Tongue (tissue), 2 donors: Measurements from ENCODE around the gene TNIP1. TPM values are rescaled to one million over a fixed set of nuclear protein-coding genes. Genes with fewer than 3 reads are reported as not detected.
A peak's percentile ranks its signal among the peaks of the same experiment; 100 is the strongest.

Experiments
- DNase-seq: peaks from one replicate; pipeline ENCODE4 v3.0.0-alpha.2; 2015
- total RNA-seq: library from RNA; depleted of rRNA; stranded (reverse); fragments of >200 nt; gene quantifications from one replicate; pipeline ENCODE4 v1.2.3, GENCODE V29; 2014

The TNIP1 gene
- 75.0 TPM for total RNA-seq

- peak; percentile 95 for DNase-seq
These were observed at the start of gene TNIP1 for GRCh38 chr5:151080613-151081430. Gene TNIP1, minus strand, starts transcription at chr5:151081034. Its CDS starts 15,939 bp downstream, at chr5:151065095.

- DNase-seq, result no peak
These were observed 49.5 kb upstream of the TNIP1 start for GRCh38 chr5:151130235-151130921.

GRCh38 chr5:151128817-151129216 lies 48.0 kb upstream of the TNIP1 start:
- DNase-seq, result no peak

- no peak for DNase-seq
These were observed 47.1 kb upstream of the TNIP1 start for GRCh38 chr5:151127926-151128325.

- DNase-seq, result peak; percentile 72
These were observed 45.4 kb upstream of the TNIP1 start for GRCh38 chr5:151126199-151126645.

- no peak for DNase-seq
These were observed 44.6 kb upstream of the TNIP1 start for GRCh38 chr5:151125421-151125820.

DNA sequence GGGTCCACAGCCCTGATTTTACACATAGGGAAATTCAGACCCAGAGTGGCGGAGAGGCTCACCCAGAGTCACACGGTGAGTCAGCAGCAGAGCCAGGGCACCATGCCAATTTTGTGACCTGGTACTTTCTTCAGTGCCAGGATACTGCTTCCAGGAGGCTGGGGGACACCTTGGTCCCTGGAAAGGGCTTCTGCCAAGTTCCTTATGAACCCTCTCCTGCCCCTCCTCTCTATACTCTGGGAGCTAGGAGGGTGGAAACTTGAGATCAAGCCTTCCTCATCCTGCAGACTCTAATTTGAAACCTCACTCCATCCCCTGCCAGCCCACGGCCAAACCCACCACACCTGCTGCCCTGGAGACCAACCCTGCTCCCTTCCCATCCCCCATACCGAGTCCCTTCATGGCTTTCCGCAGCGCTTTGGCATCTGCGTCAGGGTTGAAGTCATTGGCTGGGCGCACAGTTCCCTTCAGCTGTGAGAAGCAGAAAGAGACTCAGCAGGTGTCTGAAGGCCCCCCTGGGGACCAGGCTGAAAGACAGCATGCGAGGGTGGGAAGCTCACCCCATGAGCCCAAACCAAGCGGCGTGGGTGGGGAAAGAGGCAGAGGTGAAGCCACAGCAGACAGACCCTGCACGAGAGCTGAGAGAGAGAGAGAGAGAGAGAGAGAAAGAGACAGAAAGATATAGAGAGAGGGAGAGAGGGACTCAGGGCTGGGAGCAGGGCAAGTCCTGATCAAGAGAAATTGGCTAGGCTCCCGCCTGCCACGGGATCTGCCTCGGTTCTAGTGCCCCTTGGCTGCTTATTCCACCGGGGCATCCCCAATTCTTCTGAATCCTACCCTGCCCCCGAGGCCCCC lies 43.3 kb upstream of the TNIP1 start:
- peak; percentile 84 for DNase-seq

- DNase-seq, result no peak
These were observed 42.0 kb upstream of the TNIP1 start for GRCh38 chr5:151122828-151123227.

DNA sequence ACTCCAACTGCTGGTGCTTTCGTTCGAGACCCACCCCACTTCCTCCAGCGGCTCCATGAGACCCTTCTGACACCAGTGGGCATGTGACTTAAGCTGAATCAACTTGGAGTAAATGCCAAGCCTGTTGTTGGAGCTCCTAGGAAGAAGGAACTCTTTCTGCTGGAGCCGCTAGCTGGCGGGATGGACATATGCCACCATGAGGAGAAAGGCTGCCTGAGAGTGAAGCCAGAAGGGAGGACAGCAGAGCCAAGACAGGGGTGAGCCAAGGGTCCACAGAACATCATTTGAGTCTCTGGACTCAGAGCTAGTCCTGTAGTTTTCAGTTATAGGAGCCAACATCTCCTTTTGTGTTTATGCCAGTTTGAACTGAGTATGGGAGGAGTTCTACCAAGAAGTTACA lies 40.8 kb upstream of the TNIP1 start:
- no peak for DNase-seq

GRCh38 chr5:151121095-151121494 lies 40.3 kb upstream of the TNIP1 start:
- DNase-seq, result no peak

GRCh38 chr5:151118913-151119575 lies 38.2 kb upstream of the TNIP1 start:
- DNase-seq, result no peak

DNA sequence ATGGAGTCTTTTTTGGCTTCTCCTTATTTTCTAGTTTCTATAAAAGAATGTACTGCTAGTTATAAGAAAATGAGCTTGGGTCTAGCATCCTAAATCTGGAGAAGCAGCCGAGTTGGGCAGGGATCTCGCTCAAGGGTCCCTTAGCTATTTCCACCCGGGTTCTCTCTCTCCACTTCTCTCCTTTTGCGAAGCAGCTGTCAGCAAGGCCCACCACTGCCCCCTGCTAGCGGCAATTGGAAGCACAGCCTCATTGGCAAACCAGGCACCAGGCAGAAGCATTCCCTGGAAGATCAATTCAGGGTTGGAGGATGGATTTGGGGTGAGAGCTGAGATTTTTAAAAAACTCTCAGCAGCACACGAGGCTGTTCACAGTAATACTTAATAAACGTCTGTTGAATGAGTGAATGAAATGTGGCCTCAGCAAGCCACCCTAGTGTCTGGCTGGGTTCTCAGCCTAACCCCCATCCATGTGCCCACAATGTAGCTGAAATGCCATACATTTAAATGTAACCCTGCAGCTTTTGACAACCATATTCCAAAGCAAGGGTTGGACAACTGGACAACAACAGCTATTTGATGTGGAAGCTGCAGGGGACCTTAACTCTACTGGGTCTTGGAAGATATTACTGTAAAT lies 34.6 kb upstream of the TNIP1 start:
- DNase-seq, result peak; percentile 86

GRCh38 chr5:151113651-151114050 lies 32.8 kb upstream of the TNIP1 start:
- no peak for DNase-seq

DNA sequence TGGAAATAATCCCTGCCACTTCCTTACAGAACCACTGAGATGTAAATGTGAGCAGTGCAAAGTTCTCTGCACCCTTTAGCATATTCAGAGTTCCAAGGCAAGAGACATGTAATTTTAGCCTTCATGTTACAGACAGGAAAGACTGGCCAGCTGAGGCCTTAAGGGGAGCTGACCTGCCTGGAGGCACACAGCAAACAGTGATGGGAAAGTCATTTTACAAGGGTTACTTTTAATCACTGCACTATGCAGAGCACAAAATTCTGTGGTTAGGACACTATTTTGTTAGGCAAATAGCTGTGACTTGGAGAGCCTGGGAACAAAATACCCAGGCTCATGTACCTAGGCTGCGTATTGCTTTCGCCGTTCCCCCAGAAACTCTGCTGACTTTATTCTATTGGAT lies 30.2 kb upstream of the TNIP1 start:
- no peak for DNase-seq

- no peak for DNase-seq
These were observed 29.4 kb upstream of the TNIP1 start for GRCh38 chr5:151110122-151110681.

DNA sequence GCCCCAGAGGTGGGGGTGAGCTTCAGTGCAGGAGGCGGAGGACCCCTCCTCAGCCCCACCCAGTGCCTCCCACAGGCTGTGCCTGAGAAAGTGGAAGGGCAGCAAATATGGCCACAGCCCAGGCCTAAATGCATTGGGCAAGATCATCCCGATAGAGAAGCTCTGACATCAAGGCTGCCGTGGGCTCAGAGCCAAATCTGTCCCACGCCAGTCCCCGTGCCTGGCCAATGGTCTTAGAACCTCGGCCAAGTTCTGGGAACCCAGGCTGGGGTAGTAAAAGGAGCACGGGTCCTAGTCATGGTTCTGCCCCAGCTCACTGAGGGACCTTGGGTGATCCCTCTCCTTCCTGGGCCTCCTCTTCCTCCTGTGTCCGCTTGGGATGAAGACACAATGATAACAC lies 27.7 kb upstream of the TNIP1 start:
- no peak for DNase-seq

- no peak for DNase-seq
These were observed 27.1 kb upstream of the TNIP1 start for GRCh38 chr5:151107738-151108520.

DNA sequence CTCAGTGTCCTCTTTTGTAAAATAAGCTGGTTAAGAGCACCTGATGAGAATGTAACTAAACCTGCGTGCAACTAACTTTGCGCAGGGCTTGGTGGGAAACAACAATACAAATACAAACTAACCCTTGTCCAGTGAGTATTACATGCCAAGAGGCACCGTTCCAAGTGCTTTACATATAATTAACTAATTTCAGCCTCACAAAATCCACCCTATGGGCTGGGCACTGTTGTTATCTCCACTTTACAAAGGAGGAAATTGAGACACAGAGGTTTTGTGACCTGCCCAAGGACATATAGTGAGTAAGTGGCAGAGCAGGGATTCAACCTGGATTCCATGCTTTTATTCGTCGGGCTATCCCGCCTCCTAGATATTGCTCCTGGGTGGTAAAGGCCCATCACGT lies 26.2 kb upstream of the TNIP1 start:
- no peak for DNase-seq

GRCh38 chr5:151106509-151106908 lies 25.7 kb upstream of the TNIP1 start:
- no peak for DNase-seq

- no peak for DNase-seq
These were observed 25.2 kb upstream of the TNIP1 start for GRCh38 chr5:151106043-151106442.
